ENCODE results near the gene FOXN3. TPM values are rescaled to one million over a fixed set of nuclear protein-coding genes. Genes with fewer than 3 reads are reported as not detected.

The FOXN3 gene
- total and polyA plus RNA-seq, 10 of the 15 experiments (the other 5 are each of a cell fraction or from before 2014, with no cell fraction given), result 4.5 to 68.9 (median 29.7) TPM

DNA sequence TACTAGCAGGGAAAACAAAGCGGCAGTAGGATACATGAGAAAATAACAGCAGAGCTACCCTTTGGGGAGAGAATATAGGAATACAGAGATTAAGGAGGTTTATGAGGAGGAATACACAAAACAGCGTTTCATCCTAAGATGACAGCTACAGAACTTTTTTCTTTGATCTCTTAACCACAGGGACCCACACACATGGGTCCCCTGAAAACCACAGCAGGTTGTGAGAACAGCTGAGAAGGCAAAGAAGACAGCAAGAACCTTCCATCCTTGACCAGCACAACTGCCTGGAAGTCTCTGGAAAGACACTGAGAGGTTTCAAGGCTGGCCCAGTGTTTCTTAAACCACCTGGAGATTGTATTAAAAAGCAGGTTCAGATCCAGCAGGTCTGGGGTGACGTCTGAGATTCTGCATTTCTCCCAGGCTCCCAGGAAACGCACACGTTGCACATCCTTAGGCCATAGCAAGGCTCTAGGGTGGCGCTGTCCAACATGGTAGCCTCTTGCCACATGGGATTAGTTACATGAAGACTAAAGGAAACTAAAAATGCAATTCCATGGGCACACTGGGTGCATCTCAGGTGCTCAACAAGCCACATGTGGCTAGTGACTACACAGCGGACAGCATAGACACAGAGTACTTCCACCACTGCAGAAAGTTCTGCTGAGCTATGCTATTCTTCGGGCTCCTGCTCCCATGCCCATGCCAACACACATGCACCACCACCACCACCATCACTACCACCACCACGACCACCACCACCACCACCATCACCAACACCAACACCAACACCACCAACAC is 92.3 kb downstream of the FOXN3 start (continued):
- TF ChIP-seq SIX5 (IDR thresholded peaks at IDR 0.05; ENCODE audit: low read depth, low read length, severe bottlenecking), result no peak
- TF ChIP-seq, protein P1, sequence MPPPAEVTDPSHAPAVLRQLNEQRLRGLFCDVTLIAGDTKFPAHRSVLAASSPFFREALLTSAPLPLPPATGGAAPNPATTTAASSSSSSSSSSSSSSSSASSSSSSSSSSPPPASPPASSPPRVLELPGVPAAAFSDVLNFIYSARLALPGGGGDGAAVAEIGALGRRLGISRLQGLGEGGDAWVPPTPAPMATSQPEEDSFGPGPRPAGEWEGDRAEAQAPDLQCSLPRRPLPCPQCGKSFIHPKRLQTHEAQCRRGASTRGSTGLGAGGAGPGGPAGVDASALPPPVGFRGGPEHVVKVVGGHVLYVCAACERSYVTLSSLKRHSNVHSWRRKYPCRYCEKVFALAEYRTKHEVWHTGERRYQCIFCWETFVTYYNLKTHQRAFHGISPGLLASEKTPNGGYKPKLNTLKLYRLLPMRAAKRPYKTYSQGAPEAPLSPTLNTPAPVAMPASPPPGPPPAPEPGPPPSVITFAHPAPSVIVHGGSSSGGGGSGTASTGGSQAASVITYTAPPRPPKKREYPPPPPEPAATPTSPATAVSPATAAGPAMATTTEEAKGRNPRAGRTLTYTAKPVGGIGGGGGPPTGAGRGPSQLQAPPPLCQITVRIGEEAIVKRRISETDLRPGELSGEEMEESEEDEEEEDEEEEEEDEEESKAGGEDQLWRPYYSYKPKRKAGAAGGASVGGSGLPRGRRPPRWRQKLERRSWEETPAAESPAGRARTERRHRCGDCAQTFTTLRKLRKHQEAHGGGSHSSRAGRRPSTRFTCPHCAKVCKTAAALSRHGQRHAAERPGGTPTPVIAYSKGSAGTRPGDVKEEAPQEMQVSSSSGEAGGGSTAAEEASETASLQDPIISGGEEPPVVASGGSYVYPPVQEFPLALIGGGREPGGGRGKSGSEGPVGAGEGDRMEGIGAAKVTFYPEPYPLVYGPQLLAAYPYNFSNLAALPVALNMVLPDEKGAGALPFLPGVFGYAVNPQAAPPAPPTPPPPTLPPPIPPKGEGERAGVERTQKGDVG (CRISPR knock-in tag; IDR thresholded peaks at IDR 0.05), result no peak
- no peak for TF ChIP-seq MEF2B (IDR thresholded peaks at IDR 0.05; ENCODE audit: partially characterized antibody, poor library complexity, severe bottlenecking)
- TF ChIP-seq SRF (IDR thresholded peaks at IDR 0.05; ENCODE audit: low read depth in 2 of 2, low read length in 2 of 2), result no peak
- no peak for TF ChIP-seq RCOR1 (conservative IDR thresholded peaks at IDR 0.05; ENCODE audit: low read depth, low read length)
- no peak for TF ChIP-seq ZNF24 (IDR thresholded peaks at IDR 0.05)
- TF ChIP-seq POU2F2 (IDR thresholded peaks at IDR 0.05; ENCODE audit: borderline replicate concordance, low read depth, low read length), result no peak
- TF ChIP-seq RFX5 (IDR thresholded peaks at IDR 0.05; ENCODE audit: low read depth, low read length), result no peak
- TF ChIP-seq GABPA (IDR thresholded peaks at IDR 0.05; ENCODE audit: low read depth), result no peak
- TF ChIP-seq, protein P2, sequence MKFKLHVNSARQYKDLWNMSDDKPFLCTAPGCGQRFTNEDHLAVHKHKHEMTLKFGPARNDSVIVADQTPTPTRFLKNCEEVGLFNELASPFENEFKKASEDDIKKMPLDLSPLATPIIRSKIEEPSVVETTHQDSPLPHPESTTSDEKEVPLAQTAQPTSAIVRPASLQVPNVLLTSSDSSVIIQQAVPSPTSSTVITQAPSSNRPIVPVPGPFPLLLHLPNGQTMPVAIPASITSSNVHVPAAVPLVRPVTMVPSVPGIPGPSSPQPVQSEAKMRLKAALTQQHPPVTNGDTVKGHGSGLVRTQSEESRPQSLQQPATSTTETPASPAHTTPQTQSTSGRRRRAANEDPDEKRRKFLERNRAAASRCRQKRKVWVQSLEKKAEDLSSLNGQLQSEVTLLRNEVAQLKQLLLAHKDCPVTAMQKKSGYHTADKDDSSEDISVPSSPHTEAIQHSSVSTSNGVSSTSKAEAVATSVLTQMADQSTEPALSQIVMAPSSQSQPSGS (IDR thresholded peaks at IDR 0.05; ENCODE audit: low read length), result peak; percentile 79; the same call in 1 of the 2 replicates
- TF ChIP-seq CHD4 (IDR thresholded peaks at IDR 0.05), result no peak
- TF ChIP-seq ZNF622 (IDR thresholded peaks at IDR 0.05), result no peak
- TF ChIP-seq ZBED1 (IDR thresholded peaks at IDR 0.05; ENCODE audit: borderline replicate concordance), result no peak
- no peak for TF ChIP-seq EP300 (IDR thresholded peaks at IDR 0.05; ENCODE audit: borderline replicate concordance in 1 of 2, control insufficient read depth in 1 of 2, low read depth in 2 of 2, low read length in 2 of 2)
- TF ChIP-seq, protein P3, sequence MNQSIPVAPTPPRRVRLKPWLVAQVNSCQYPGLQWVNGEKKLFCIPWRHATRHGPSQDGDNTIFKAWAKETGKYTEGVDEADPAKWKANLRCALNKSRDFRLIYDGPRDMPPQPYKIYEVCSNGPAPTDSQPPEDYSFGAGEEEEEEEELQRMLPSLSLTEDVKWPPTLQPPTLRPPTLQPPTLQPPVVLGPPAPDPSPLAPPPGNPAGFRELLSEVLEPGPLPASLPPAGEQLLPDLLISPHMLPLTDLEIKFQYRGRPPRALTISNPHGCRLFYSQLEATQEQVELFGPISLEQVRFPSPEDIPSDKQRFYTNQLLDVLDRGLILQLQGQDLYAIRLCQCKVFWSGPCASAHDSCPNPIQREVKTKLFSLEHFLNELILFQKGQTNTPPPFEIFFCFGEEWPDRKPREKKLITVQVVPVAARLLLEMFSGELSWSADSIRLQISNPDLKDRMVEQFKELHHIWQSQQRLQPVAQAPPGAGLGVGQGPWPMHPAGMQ (IDR thresholded peaks at IDR 0.05; ENCODE audit: borderline replicate concordance), result no peak
- TF ChIP-seq, protein P4, sequence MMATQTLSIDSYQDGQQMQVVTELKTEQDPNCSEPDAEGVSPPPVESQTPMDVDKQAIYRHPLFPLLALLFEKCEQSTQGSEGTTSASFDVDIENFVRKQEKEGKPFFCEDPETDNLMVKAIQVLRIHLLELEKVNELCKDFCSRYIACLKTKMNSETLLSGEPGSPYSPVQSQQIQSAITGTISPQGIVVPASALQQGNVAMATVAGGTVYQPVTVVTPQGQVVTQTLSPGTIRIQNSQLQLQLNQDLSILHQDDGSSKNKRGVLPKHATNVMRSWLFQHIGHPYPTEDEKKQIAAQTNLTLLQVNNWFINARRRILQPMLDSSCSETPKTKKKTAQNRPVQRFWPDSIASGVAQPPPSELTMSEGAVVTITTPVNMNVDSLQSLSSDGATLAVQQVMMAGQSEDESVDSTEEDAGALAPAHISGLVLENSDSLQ (IDR thresholded peaks at IDR 0.05), result no peak
- TF ChIP-seq, protein P5, sequence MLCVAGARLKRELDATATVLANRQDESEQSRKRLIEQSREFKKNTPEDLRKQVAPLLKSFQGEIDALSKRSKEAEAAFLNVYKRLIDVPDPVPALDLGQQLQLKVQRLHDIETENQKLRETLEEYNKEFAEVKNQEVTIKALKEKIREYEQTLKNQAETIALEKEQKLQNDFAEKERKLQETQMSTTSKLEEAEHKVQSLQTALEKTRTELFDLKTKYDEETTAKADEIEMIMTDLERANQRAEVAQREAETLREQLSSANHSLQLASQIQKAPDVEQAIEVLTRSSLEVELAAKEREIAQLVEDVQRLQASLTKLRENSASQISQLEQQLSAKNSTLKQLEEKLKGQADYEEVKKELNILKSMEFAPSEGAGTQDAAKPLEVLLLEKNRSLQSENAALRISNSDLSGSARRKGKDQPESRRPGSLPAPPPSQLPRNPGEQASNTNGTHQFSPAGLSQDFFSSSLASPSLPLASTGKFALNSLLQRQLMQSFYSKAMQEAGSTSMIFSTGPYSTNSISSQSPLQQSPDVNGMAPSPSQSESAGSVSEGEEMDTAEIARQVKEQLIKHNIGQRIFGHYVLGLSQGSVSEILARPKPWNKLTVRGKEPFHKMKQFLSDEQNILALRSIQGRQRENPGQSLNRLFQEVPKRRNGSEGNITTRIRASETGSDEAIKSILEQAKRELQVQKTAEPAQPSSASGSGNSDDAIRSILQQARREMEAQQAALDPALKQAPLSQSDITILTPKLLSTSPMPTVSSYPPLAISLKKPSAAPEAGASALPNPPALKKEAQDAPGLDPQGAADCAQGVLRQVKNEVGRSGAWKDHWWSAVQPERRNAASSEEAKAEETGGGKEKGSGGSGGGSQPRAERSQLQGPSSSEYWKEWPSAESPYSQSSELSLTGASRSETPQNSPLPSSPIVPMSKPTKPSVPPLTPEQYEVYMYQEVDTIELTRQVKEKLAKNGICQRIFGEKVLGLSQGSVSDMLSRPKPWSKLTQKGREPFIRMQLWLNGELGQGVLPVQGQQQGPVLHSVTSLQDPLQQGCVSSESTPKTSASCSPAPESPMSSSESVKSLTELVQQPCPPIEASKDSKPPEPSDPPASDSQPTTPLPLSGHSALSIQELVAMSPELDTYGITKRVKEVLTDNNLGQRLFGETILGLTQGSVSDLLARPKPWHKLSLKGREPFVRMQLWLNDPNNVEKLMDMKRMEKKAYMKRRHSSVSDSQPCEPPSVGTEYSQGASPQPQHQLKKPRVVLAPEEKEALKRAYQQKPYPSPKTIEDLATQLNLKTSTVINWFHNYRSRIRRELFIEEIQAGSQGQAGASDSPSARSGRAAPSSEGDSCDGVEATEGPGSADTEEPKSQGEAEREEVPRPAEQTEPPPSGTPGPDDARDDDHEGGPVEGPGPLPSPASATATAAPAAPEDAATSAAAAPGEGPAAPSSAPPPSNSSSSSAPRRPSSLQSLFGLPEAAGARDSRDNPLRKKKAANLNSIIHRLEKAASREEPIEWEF (IDR thresholded peaks at IDR 0.05; ENCODE audit: insufficient replicate concordance, low read depth, low read length), result peak; percentile 31
